Tibial artery (tissue), 4 donors: ENCODE data around the gene GALNS.

ENCODE experiments used
- DNase-seq, 2 donors: peaks; one replicate each; pipeline ENCODE4 v3.0.0-alpha.2; 2019
- H3K27ac ChIP-seq, 2 donors: fragments of 200-600 bp; sonication (generic) in 1 of 2; 1 replicate in 1 of 2; 2 replicates in 1 of 2; pipeline ENCODE4 v1.5.1; 2018 to 2019; ENCODE audit warnings: mild to moderate bottlenecking in 1 of 2
- H3K27me3 ChIP-seq, 2 donors: fragments of 200-600 bp; sonication (generic) in 1 of 2; one replicate each; pipeline versions ENCODE4 v1.5.1 to v1.6.0; 2016 to 2019
- H3K36me3 ChIP-seq, 3 donors: fragments of 200-600 bp; sonication (generic) in 2 of 3; one replicate each; pipeline ENCODE4 v1.5.1; 2016 to 2019; ENCODE audit warnings: mild to moderate bottlenecking in 2 of 3
- H3K4me1 ChIP-seq, 4 donors: fragments of 200-600 bp; sonication (generic) in 2 of 4; 1 replicate in 3 of 4; 2 replicates in 1 of 4; pipeline ENCODE4 v1.5.1; 2016 to 2019
- H3K4me3 ChIP-seq, 2 donors: fragments of 200-600 bp; sonication (generic) in 1 of 2; 1 replicate in 1 of 2; 2 replicates in 1 of 2; pipeline ENCODE4 v1.5.1; 2018 to 2019; ENCODE audit warnings: mild to moderate bottlenecking in 2 of 2
- H3K9me3 ChIP-seq, 3 donors: fragments of 200-600 bp; sonication (generic) in 1 of 3; one replicate each; pipeline ENCODE4 v1.5.1; 2016 to 2019
- CTCF ChIP-seq, 2 experiments: fragments of 200-600 bp in 1 of 2; fragments of 450-650 bp in 1 of 2; IDR thresholded peaks; one replicate each; pipeline ENCODE4 v1.5.1; 2017 to 2019; ENCODE audit warnings: antibody characterized with exemption in 2 of 2, mild to moderate bottlenecking in 1 of 2, moderate library complexity in 1 of 2
- intact Hi-C: fragments of 100-400 bp; cut with DNase I; formaldehyde crosslinking; loops from one replicate; pipeline ENCODE4 v1.15.0; 2023; ENCODE audit warnings: low total_unique reads

GALNS gene

GRCh38 chr16:88840600-88841215, 16.0 kb downstream of the GALNS start:
- Histone ChIP-seq H3K4me1 (no peaks in the 10 kb centered on the region), H3K36me3 (peaks cover 18 to 70% (median 56%) of the 10 kb centered on the region in 3 donors), H3K4me3 (no peak overlapping the region), H3K27me3 (no peaks in the 10 kb centered on the region), H3K27ac (no peak overlapping the region), H3K9me3 (no peaks in the 10 kb centered on the region)
- no peak for DNase-seq
- no peak for TF ChIP-seq CTCF (IDR thresholded peaks at IDR 0.05)
- intact Hi-C loops: no loop called here

- H3K4me1 ChIP-seq: no peaks in the 10 kb centered on the region
- H3K9me3 ChIP-seq: no peaks in the 10 kb centered on the region
- no peak overlapping the region for H3K4me3 ChIP-seq
- H3K27ac ChIP-seq: no peak overlapping the region
- no peak for TF ChIP-seq CTCF (IDR thresholded peaks at IDR 0.05)
- intact Hi-C loops: no loop called here
- no peak for DNase-seq
- no peaks in the 10 kb centered on the region for H3K27me3 ChIP-seq
- H3K36me3 ChIP-seq: peaks cover 25 to 78% (median 62%) of the 10 kb centered on the region in 3 donors
Measured at GRCh38 chr16:88839745-88840599, 16.8 kb downstream of the GALNS start.

- no peak for TF ChIP-seq CTCF (IDR thresholded peaks at IDR 0.05)
- Histone ChIP-seq H3K4me3 (no peak overlapping the region), H3K4me1 (no peaks in the 10 kb centered on the region), H3K27ac (no peak overlapping the region), H3K36me3 (peaks cover 25 to 86% (median 66%) of the 10 kb centered on the region in 3 donors), H3K9me3 (no peaks in the 10 kb centered on the region), H3K27me3 (no peaks in the 10 kb centered on the region)
- no peak for DNase-seq
- intact Hi-C loops: no loop called here
Measured at GRCh38 chr16:88839026-88839529, 17.7 kb downstream of the GALNS start.

- Histone ChIP-seq H3K36me3 (peaks cover 25 to 85% (median 66%) of the 10 kb centered on the region in 3 donors), H3K9me3 (no peaks in the 10 kb centered on the region)
Measured at GRCh38 chr16:88838566-88838965, 18.2 kb downstream of the GALNS start.

GRCh38 chr16:88837806-88838205, 18.9 kb downstream of the GALNS start:
- Histone ChIP-seq H3K9me3 (no peaks in the 10 kb centered on the region), H3K27ac (no peak overlapping the region), H3K4me1 (no peaks in the 10 kb centered on the region), H3K4me3 (no peak overlapping the region), H3K27me3 (no peaks in the 10 kb centered on the region), H3K36me3 (peaks cover 25 to 77% (median 63%) of the 10 kb centered on the region in 3 donors)
- intact Hi-C loops: no loop called here
- no peak for DNase-seq
- TF ChIP-seq CTCF (IDR thresholded peaks at IDR 0.05): no peak

More at GRCh38 chr16:88838566-88838965, 18.2 kb downstream of the GALNS start:
- no peaks in the 10 kb centered on the region for H3K27me3 ChIP-seq
- DNase-seq: no peak
- no peaks in the 10 kb centered on the region for H3K4me1 ChIP-seq
- no peak overlapping the region for H3K27ac ChIP-seq
- H3K4me3 ChIP-seq: no peak overlapping the region
- no peak for TF ChIP-seq CTCF (IDR thresholded peaks at IDR 0.05)
- intact Hi-C loops: no loop called here
